T-helper 2 cell treated with Interferon-gamma antibody and Interleukin-4, amounts not matched to agents 5 μg/mL and 100 μg/mL, for 36 hours (primary cell): ENCODE data around the gene PIM3.

Experiments used
- DNase-seq: peaks from one replicate; pipeline ENCODE4 v3.0.0; 2021; ENCODE audit warnings: low spot score
- H3K27ac Mint-ChIP-seq: one replicate; pipeline ENCODE4 v1.8.0; 2021; ENCODE audit warnings: mild to moderate bottlenecking, mixed read lengths
- H3K27me3 Mint-ChIP-seq: one replicate; pipeline ENCODE4 v1.8.0; 2021; ENCODE audit warnings: low read depth, mixed read lengths
- H3K36me3 Mint-ChIP-seq: one replicate; pipeline ENCODE4 v1.8.0; 2021; ENCODE audit warnings: low read depth, mixed read lengths
- H3K4me1 Mint-ChIP-seq: one replicate; pipeline ENCODE4 v1.8.0; 2021; ENCODE audit warnings: low read depth, mixed read lengths
- H3K4me3 Mint-ChIP-seq: one replicate; pipeline ENCODE4 v1.8.0; 2022; ENCODE audit warnings: mild to moderate bottlenecking, moderate library complexity, mixed read lengths
- H3K9me3 Mint-ChIP-seq: one replicate; pipeline ENCODE4 v1.8.0; 2021; ENCODE audit warnings: mixed read lengths

The PIM3 gene

DNA sequence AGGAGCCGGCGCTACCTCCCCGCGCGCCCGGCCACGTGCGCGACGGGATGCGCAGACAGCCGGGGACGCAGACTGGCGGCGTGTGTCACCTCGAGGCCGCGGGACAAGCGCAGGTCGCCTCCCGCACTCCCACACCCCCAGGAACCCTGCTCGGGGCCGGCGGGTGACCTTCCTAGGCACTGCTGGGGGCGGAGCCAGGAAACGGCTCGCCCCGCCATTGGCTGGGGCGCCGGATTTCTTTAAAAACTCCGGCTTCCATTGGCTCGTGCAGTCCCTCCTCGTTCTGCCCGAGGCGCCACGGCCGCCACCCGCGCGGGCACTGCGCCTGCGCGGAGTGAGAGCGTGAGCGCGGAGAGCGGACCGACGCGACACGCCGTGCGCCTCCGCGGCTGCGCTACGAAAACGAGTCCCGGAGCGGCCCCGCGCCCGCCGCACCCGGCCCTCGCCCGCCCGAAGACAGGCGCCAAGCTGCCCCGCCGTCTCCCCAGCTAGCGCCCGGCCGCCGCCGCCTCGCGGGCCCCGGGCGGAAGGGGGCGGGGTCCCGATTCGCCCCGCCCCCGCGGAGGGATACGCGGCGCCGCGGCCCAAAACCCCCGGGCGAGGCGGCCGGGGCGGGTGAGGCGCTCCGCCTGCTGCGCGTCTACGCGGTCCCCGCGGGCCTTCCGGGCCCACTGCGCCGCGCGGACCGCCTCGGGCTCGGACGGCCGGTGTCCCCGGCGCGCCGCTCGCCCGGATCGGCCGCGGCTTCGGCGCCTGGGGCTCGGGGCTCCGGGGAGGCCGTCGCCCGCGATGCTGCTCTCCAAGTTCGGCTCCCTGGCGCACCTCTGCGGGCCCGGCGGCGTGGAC, at the start of gene PIM3:
Gene PIM3, plus strand, starts transcription at position 614 of the 846 bp plus-strand sequence. Its CDS starts 176 bp downstream, at position 790.
- Mint-ChIP-seq H3K36me3 (peaks cover 25% of the 10 kb centered on the region), H3K9me3 (no peaks in the 10 kb centered on the region), H3K27ac (peak within 1 kb of the TSS; percentile 91), H3K4me1 (peaks cover 12% of the 10 kb centered on the region), H3K27me3 (no peaks in the 10 kb centered on the region), H3K4me3 (peak within 1 kb of the TSS; percentile 85)
- DNase-seq = peak; percentile 96

DNA sequence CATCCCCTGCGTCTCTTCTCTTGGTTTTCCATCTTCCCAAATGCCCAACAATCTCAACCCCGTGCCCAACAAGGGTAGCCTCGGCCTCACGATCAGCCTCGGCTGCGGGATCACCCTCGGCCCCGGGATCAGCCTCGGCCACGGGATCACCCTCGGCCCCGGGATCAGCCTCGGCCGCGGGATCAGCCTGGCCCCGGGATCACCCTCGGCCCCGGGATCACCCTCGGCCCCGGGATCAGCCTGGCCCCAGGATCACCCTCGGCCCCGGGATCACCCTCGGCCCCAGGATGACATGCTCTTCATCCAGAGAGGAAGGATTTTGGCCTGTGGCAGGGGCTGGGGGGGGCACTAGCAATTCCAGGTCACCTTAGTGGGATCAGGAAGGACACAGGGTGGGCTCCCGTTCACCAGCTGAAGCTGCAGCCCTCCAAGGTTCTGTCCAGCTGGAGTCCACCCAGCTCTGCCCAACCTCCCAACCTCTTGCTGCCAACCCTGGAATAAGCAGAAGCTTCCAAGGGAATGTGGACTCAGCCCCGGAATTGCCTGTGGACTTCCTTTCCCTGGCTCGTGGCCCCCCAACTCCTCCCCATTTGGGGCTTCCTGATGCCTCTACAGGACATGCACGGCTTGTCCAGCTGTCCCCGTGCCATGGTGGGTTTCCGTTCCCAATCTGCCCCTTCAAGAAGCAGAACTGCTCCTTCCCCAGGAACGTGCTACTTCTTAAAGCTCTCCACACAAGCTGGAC, 48.5 kb upstream of the PIM3 start:
- Mint-ChIP-seq H3K4me3 (no peak overlapping the region), H3K36me3 (peaks cover 21% of the 10 kb centered on the region), H3K27me3 (no peaks in the 10 kb centered on the region), H3K9me3 (no peaks in the 10 kb centered on the region), H3K4me1 (peaks cover 4% of the 10 kb centered on the region), H3K27ac (no peak overlapping the region)
- DNase-seq = no peak

DNA sequence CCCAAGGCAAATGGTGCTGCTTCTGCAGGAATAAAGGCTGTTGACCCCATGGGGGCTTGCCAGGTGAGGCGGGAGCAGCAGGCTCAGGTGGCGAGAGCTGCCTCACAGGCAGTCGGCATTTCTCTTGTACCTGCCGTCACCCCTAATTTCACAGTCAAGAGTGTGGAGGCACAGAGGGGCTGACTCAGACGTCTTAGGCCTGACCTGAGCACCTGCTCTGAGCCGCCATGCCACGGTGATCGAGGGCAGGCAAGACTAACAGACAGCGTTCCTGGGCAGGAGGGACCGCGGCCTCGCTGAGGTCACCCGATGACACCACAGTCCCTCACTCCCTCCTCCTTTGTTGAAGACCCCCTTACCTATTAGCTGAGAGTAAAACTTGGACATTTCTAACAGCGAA, 47.5 kb upstream of the PIM3 start:
- H3K27me3 Mint-ChIP-seq = no peaks in the 10 kb centered on the region
- no peak overlapping the region for H3K27ac Mint-ChIP-seq
- peaks cover 7% of the 10 kb centered on the region for H3K4me1 Mint-ChIP-seq
- H3K36me3 Mint-ChIP-seq = peaks cover 14% of the 10 kb centered on the region
- no peak overlapping the region for H3K4me3 Mint-ChIP-seq
- DNase-seq = no peak
- H3K9me3 Mint-ChIP-seq = no peaks in the 10 kb centered on the region

DNA sequence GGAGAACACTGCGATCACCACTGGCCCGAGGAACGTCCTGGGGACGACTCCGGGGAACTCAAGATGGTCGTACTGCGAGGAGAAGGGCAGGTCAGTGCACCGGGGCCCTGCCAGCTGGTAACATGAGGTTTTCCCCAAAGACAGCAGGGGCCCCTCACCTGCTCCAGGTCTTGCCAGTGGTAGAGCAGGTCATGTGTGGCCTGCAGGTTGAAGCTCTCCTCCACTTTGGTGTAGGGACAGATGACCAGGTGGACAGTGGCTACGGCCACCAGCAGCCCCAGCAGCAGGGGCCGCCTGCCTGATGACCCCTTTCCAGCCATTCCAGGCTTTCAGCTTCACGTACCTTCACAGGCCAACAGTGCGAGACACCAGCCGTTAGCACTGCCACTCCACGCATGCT, 47.1 kb upstream of the PIM3 start:
- H3K27ac Mint-ChIP-seq = no peak overlapping the region
- DNase-seq = no peak
- H3K36me3 Mint-ChIP-seq = peaks cover 14% of the 10 kb centered on the region
- no peaks in the 10 kb centered on the region for H3K9me3 Mint-ChIP-seq
- H3K4me1 Mint-ChIP-seq = peaks cover 7% of the 10 kb centered on the region
- H3K4me3 Mint-ChIP-seq = no peak overlapping the region
- no peaks in the 10 kb centered on the region for H3K27me3 Mint-ChIP-seq

DNA sequence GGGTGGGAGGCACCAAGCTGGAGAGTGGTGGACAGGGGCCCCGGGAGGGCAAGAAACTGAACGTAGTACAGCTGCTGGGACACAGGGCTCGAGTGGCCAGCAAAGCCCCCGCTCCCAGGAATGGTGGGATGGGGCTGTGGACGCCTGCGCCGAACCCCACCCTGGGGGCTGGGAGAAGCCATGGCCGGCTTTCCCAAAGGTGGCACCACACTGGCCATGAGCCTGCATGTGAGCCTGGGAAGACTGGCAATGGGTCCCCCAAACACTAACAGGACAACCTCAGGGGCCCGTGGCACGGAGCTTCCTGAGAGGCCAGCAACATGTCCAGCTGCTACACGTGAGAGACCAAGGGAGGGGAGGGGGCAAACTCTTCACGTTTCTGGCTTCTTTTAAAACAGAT, 46.3 kb upstream of the PIM3 start:
- H3K36me3 Mint-ChIP-seq = peaks cover 9% of the 10 kb centered on the region
- no peak overlapping the region for H3K27ac Mint-ChIP-seq
- no peak overlapping the region for H3K4me3 Mint-ChIP-seq
- peaks cover 8% of the 10 kb centered on the region for H3K4me1 Mint-ChIP-seq
- no peaks in the 10 kb centered on the region for H3K9me3 Mint-ChIP-seq
- no peaks in the 10 kb centered on the region for H3K27me3 Mint-ChIP-seq
- no peak for DNase-seq

DNA sequence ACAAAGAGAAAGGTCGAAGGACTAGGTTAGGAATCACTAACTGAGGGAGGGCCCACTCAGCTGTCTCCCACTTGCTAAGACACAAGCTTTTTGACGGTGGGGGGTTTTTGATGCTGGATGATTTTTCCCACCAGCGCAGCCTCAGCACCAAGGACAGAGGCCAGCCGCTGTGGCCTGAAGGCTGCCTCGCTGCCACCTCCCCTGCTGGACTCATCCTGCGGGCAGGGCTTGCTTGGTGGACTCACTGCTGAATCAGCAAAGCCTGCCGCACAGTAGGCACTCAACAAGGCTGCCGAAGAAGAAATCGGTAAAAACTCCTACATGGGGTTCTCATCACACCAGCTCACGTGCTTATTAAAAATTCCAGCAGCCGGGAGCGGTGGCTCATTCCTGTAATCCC, 45.0 kb upstream of the PIM3 start:
- H3K4me1 Mint-ChIP-seq = peaks cover 15% of the 10 kb centered on the region
- no peak overlapping the region for H3K27ac Mint-ChIP-seq
- no peak for DNase-seq
- no peaks in the 10 kb centered on the region for H3K9me3 Mint-ChIP-seq
- H3K36me3 Mint-ChIP-seq = peaks cover 12% of the 10 kb centered on the region
- no peak overlapping the region for H3K4me3 Mint-ChIP-seq
- no peaks in the 10 kb centered on the region for H3K27me3 Mint-ChIP-seq

DNA sequence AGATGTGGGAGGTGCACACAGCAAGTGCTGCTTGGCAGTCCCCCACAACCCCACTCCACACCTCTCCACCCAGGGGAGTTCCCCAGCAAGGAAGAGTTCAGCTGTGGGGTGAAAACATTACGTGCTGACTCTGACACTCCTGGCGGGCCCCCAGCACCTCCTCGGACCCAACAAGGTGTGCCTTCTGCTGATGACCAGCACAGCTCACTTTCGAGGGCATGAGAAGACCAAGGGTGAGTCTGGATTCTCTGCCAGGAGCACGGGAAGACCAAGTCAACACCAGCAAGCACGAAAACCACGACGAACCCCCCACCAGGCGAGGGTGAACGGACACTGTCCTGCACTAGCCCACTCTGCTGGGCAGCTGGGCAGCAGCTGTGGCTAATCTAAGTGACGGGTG, 43.7 kb upstream of the PIM3 start:
- H3K4me3 Mint-ChIP-seq = peak overlapping the region; percentile 88
- H3K36me3 Mint-ChIP-seq = peaks cover 17% of the 10 kb centered on the region
- H3K4me1 Mint-ChIP-seq = peaks cover 15% of the 10 kb centered on the region
- no peak for DNase-seq
- H3K27ac Mint-ChIP-seq = peak overlapping the region; percentile 90
- H3K27me3 Mint-ChIP-seq = no peaks in the 10 kb centered on the region
- no peaks in the 10 kb centered on the region for H3K9me3 Mint-ChIP-seq

DNA sequence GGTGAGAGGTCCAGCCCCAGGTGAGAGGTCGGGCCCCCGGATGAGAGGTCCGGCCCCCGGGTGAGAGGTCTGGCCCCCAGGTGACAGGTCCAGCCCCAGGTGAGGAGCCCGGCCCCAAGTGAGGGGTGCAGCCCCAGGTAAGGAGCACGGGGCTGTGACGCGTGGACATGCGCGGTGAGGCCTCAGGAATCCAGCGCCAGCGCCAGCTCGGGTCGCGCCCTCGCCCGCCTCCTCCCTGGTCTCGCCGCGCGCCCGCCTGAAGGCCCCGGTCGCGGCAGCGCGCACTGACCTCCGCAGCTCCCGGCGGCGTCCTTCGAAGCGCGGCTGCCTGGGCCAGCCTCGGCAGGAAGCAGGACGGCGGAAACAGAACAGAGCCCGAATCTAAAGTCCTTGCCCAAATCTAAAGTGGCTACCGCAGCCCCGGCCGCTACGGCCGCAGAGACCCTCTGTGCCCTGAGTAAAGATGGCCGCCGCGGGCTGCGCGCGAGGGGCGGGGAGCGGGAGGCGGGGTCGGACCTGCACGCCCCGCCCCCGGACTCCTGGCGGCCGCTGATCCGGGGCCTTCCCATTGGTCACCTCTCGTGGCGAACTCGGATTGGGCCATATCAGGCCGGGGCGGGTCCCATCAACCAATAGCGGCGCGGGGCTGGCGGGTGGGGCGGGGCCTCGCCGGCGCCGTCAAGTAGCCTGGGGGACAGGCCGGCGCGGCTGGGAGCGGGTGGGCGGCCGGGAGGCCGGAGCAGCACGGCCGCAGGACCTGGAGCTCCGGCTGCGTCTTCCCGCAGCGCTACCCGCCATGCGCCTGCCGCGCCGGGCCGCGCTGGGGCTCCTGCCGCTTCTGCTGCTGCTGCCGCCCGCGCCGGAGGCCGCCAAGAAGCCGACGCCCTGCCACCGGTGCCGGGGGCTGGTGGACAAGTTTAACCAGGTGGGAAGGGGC, 42.3 kb upstream of the PIM3 start, which contains the start of the genes ALG12 and CRELD2:
Gene ALG12, minus strand, starts transcription at position 465 of the 937 bp plus-strand sequence. CDS start 4,673 bp downstream, outside the sequence.
Gene CRELD2, plus strand, starts transcription at position 661 of the 937 bp plus-strand sequence. Its CDS starts 136 bp downstream, at position 797.
- H3K36me3 Mint-ChIP-seq = peaks cover 18% of the 10 kb centered on the region
- no peaks in the 10 kb centered on the region for H3K27me3 Mint-ChIP-seq
- peak within 1 kb of the TSS; percentile 90 for H3K27ac Mint-ChIP-seq
- DNase-seq = peak; percentile 96
- peaks cover 15% of the 10 kb centered on the region for H3K4me1 Mint-ChIP-seq
- H3K4me3 Mint-ChIP-seq = peak within 1 kb of the TSS; percentile 88
- H3K9me3 Mint-ChIP-seq = no peaks in the 10 kb centered on the region

DNA sequence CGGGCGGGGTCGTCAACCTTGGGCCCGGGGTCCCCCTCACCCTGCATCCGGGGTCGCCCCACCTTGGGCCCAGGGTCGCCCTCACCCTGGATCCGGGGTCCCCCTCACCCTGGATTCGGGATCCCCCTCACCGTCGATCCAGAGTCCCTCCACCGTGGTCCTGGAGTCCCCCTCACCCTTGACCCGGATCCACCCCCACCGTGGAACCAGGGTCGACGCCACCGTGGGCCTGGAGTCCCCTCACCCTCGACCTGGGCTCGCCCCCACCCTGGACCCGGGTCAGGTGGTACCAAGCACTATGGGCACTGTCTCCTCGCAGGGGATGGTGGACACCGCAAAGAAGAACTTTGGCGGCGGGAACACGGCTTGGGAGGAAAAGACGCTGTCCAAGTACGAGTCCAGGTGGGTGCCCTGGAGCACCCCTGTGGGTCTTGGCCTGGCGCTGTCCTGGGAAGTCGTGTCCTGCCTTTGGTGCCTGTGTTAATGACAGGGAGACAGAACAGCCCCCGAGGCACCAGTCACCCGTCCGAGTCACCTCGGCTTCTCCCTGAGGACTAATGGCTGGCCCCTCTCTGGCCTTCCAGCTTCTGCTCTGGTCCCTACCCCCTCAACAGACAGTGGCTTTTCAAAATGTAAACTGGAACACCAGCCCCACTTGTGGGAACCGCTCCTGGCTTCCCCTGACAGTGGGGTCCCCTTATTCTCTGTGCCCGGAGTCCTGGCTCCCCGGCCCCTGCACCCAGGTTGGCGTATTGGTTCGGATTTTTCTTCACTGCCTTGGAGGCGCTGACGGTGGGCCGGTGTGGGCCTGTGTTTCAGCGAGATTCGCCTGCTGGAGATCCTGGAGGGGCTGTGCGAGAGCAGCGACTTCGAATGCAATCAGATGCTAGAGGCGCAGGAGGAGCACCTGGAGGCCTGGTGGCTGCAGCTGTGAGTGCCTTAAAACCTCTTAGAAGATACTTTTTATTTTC, 41.4 kb upstream of the PIM3 start:
- Mint-ChIP-seq H3K9me3 (no peaks in the 10 kb centered on the region), H3K27ac (peak overlapping the region; percentile 57), H3K4me1 (peaks cover 15% of the 10 kb centered on the region), H3K36me3 (peaks cover 22% of the 10 kb centered on the region), H3K4me3 (peak overlapping the region; percentile 80), H3K27me3 (no peaks in the 10 kb centered on the region)
- no peak for DNase-seq

DNA sequence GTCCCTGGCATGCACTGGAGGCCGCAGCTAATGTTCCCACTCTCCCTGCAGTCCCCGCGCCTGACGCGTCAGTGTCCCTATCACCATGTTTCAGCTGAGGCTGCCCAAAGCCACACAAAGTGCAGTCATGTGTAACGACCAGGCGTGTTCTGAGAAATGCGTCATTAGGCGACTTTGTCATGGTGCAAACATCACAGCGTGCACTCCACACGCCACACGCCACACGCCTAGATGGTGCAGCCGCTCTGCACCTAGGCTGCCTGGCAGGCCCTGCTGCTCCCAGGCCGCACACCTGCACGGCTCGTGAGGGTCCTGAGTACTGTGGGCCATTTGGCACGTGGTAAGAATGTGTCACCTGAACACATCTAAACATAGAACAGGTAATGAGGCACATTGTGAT, 39.7 kb upstream of the PIM3 start:
- Mint-ChIP-seq H3K4me1 (peaks cover 22% of the 10 kb centered on the region), H3K27me3 (no peaks in the 10 kb centered on the region), H3K9me3 (no peaks in the 10 kb centered on the region), H3K4me3 (peak overlapping the region; percentile 41), H3K27ac (peak overlapping the region; percentile 22), H3K36me3 (peaks cover 27% of the 10 kb centered on the region)
- no peak for DNase-seq

DNA sequence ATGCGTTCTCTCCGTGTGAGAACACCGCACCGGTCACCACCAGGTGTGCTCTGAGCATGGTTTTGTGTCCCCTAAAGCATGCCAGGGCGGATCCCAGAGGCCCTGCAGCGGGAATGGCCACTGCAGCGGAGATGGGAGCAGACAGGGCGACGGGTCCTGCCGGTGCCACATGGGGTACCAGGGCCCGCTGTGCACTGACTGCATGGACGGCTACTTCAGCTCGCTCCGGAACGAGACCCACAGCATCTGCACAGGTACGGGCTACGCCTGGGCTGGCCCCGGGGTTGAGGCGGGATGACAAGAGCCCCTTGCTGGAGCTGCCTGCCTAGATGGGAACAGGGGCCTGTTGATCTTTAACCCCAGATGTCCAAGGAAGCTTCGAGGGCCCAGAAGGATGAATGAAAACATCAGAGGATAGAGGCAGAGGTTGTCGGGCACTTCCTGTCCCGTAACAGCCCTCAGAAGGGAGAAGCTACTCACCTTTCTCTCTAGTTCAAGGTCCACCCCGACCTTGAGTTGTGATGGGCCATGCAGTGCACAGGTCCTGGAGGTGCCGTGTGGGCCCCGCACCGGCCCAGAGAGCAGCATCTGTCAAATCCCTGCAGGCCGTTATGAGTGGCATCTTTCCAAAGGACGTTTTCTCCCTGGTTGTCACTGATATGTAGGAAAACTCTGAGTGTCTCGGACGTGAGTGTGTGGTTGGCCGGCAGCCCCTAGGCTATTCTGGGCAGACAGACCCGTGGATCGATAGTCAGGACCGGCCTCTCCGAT, 38.9 kb upstream of the PIM3 start:
- no peak overlapping the region for H3K4me3 Mint-ChIP-seq
- no peaks in the 10 kb centered on the region for H3K9me3 Mint-ChIP-seq
- no peak overlapping the region for H3K27ac Mint-ChIP-seq
- H3K36me3 Mint-ChIP-seq = peaks cover 30% of the 10 kb centered on the region
- H3K27me3 Mint-ChIP-seq = no peaks in the 10 kb centered on the region
- H3K4me1 Mint-ChIP-seq = peaks cover 26% of the 10 kb centered on the region
- DNase-seq = no peak

DNA sequence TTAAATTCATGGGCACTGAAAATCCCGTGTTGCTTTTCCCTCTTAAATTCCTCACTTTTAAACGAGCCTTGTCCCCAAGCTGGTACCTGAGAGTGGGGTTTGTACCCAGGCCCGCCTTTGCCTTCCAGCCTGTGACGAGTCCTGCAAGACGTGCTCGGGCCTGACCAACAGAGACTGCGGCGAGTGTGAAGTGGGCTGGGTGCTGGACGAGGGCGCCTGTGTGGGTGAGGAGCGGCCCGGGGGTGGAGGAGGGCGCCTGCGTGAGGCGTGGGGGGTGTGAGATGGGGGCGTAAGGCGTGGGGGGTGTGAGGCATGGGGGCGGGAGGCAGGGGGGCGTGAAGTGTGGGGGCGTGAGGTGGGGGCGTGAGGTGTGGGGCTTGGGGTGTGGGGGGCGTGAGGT, 38.1 kb upstream of the PIM3 start:
- Mint-ChIP-seq H3K36me3 (peaks cover 34% of the 10 kb centered on the region), H3K9me3 (no peaks in the 10 kb centered on the region), H3K27me3 (no peaks in the 10 kb centered on the region), H3K27ac (no peak overlapping the region), H3K4me3 (no peak overlapping the region), H3K4me1 (peaks cover 24% of the 10 kb centered on the region)
- DNase-seq = no peak
